ENCODE measurements around the gene MVP.
"Not testable (repeated sequence)": the region's sequence is repeated elsewhere in the genome, so short reads cannot be mapped to it uniquely, and the experiment has no call there.

The MVP gene

GRCh38 chr16:29815793-29816693 is 4.2 kb upstream of the MVP start, which contains the start of gene PAGR1:
PAGR1 (plus strand) TSS chr16:29816152; CDS start chr16:29816526, 374 bp downstream.
- peak; percentile 98 for DNase-seq

GRCh38 chr16:29816694-29817441 is 3.4 kb upstream of the MVP start:
- peak; percentile 86 for DNase-seq

GRCh38 chr16:29818082-29818481 is 2.2 kb upstream of the MVP start:
- DNase-seq: no peak

- DNase-seq: no peak
These were observed 756 bp upstream of the MVP start for GRCh38 chr16:29819506-29819905.

- peak; percentile 69 for DNase-seq
These were observed 724 bp downstream of the MVP start for GRCh38 chr16:29820730-29821642.

- no peak for DNase-seq
These were observed 1.4 kb downstream of the MVP start for GRCh38 chr16:29821643-29822115.

- DNase-seq: no peak
These were observed 4.4 kb downstream of the MVP start for GRCh38 chr16:29824589-29825144.

- DNase-seq: peak; percentile 67
These were observed 5.1 kb downstream of the MVP start for GRCh38 chr16:29825145-29826044.

GRCh38 chr16:29826342-29826695 is 6.1 kb downstream of the MVP start:
- DNase-seq: no peak

GRCh38 chr16:29830774-29831173 is 10.5 kb downstream of the MVP start:
- no peak for DNase-seq

GRCh38 chr16:29831490-29831889 is 11.2 kb downstream of the MVP start:
- DNase-seq: no peak

GRCh38 chr16:29833219-29833618 is 13.0 kb downstream of the MVP start:
- not testable (repeated sequence) for DNase-seq

GRCh38 chr16:29834079-29834478 is 13.8 kb downstream of the MVP start:
- DNase-seq: peak; percentile 59

GRCh38 chr16:29835926-29836325 is 15.7 kb downstream of the MVP start:
- DNase-seq: no peak

GRCh38 chr16:29836623-29837022 is 16.4 kb downstream of the MVP start:
- no peak for DNase-seq

GRCh38 chr16:29837841-29838240 is 17.6 kb downstream of the MVP start:
- no peak for DNase-seq

GRCh38 chr16:29839822-29840221 is 19.6 kb downstream of the MVP start:
- DNase-seq: no peak

- DNase-seq: no peak
These were observed 20.0 kb downstream of the MVP start for GRCh38 chr16:29840240-29840639.

GRCh38 chr16:29841631-29842030 is 21.4 kb downstream of the MVP start:
- no peak for DNase-seq

GRCh38 chr16:29842732-29843346 is 22.6 kb downstream of the MVP start:
- DNase-seq: no peak

- DNase-seq: no peak
These were observed 23.7 kb downstream of the MVP start for GRCh38 chr16:29843931-29844330.
